Neural progenitor cell (in vitro differentiated cells): Measurements from ENCODE around the gene COL8A2. TPM values are rescaled to one million over a fixed set of nuclear protein-coding genes. Genes with fewer than 3 reads are reported as not detected.

Experiments used
- DNase-seq: peaks from one replicate; pipeline ENCODE4 v3.0.0-alpha.2; 2016; ENCODE audit warnings: low spot score
- H2AFZ ChIP-seq: fragments of 200-600 bp; sonication (generic); replicated peaks from 2 replicates; pipeline ENCODE4 v1.6.1; 2016; ENCODE audit warnings: antibody characterized with exemption
- H3F3A ChIP-seq: fragments of 200-600 bp; sonication (generic); 2 replicates; pipeline ENCODE4 v1.6.1; 2016; ENCODE audit warnings: antibody characterized with exemption, low read depth
- H3K27ac ChIP-seq: fragments of 200-600 bp; sonication (generic); 2 replicates; pipeline ENCODE4 v1.5.1; 2016; ENCODE audit warnings: mild to moderate bottlenecking
- H3K27me3 ChIP-seq: fragments of 200-600 bp; sonication (generic); 2 replicates; pipeline ENCODE4 v1.6.1; 2016; ENCODE audit warnings: mild to moderate bottlenecking, moderate library complexity
- H3K36me3 ChIP-seq: fragments of 200-600 bp; sonication (generic); 2 replicates; pipeline ENCODE4 v1.5.1; 2016
- H3K4me1 ChIP-seq: fragments of 200-600 bp; sonication (generic); 2 replicates; pipeline ENCODE4 v1.6.1; 2016; ENCODE audit warnings: mixed run types
- H3K4me2 ChIP-seq: fragments of 200-600 bp; sonication (generic); 2 replicates; pipeline ENCODE4 v1.6.1; 2016
- H3K4me3 ChIP-seq: fragments of 200-600 bp; sonication (generic); 2 replicates; pipeline ENCODE4 v1.5.1; 2016
- H3K79me2 ChIP-seq: fragments of 200-600 bp; sonication (generic); 2 replicates; pipeline ENCODE4 v1.6.1; 2016; ENCODE audit warnings: low read depth
- H3K9ac ChIP-seq: fragments of 200-600 bp; sonication (generic); 2 replicates; pipeline ENCODE4 v1.6.1; 2016
- H3K9me3 ChIP-seq: fragments of 200-600 bp; sonication (generic); 2 replicates; pipeline ENCODE4 v1.5.1; 2016; ENCODE audit warnings: low read depth
- H4K20me1 ChIP-seq: fragments of 200-600 bp; sonication (generic); 2 replicates; pipeline ENCODE4 v1.6.1; 2016; ENCODE audit warnings: low read depth
- H3K27ac Mint-ChIP-seq: 3 replicates; pipeline ENCODE4 v1.8.0; 2021; ENCODE audit warnings: mixed read lengths
- H3K27me3 Mint-ChIP-seq: 2 replicates; pipeline ENCODE4 v1.8.0; 2022; ENCODE audit warnings: low read depth, mild to moderate bottlenecking, inconsistent platforms, moderate library complexity, mixed read lengths; ENCODE audit not compliant: insufficient read depth
- H3K36me3 Mint-ChIP-seq: 3 replicates; pipeline ENCODE4 v1.8.0; 2021; ENCODE audit warnings: mixed read lengths
- H3K4me1 Mint-ChIP-seq: 3 replicates; pipeline ENCODE4 v1.8.0; 2021; ENCODE audit warnings: mixed read lengths
- H3K4me3 Mint-ChIP-seq: 3 replicates; pipeline ENCODE4 v1.8.0; 2021; ENCODE audit warnings: mild to moderate bottlenecking, moderate library complexity, mixed read lengths
- H3K9me3 Mint-ChIP-seq: 3 replicates; pipeline ENCODE4 v1.8.0; 2020; ENCODE audit warnings: mixed read lengths
- EZH2 ChIP-seq: fragments of 200-600 bp; sonication (generic); IDR thresholded peaks from 2 replicates; pipeline ENCODE4 v1.6.1; 2017; ENCODE audit warnings: antibody characterized with exemption, mild to moderate bottlenecking, moderate library complexity
- EZH2phosphoT487 ChIP-seq: fragments of 200-600 bp; sonication (generic); IDR thresholded peaks from 2 replicates; pipeline ENCODE4 v1.6.1; 2017; ENCODE audit warnings: antibody characterized with exemption
- total RNA-seq: library from RNA; depleted of rRNA; stranded (reverse); fragments of >200 nt; gene quantifications from 2 replicates; pipeline ENCODE4 v1.2.3, GENCODE V29; 2015; ENCODE audit warnings: low replicate concordance
- TF ChIP-seq, protein P1 (sequence below): fragments of 200-600 bp; sonication (generic); IDR thresholded peaks from 2 replicates; pipeline ENCODE4 v1.5.1; 2017; ENCODE audit warnings: antibody characterized with exemption, mild to moderate bottlenecking

Gene COL8A2
- total RNA-seq, 1 donor from 2014 or later = not detected

DNA sequence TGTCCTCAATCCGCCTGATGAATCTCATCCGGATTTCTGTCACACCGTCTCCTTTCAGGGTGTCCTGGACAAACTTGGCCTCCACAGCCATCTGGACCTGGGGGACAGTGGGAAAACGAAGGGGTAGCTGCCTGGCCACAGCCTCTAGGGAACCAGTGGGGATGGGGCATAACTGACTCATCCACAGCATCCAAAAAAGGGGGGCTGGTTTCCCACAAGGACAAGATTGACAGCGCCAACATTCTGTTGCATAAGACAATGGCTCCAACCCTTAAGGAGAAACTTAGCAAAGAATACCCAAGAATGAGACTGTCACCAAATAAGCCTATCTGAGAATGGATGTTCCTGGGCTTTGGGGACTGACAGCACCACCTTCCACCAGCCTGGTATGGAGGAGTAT is 12.2 kb upstream of the COL8A2 start:
- H3K9ac ChIP-seq = no peak overlapping the region
- H3K4me2 ChIP-seq = no peak overlapping the region
- H3K79me2 ChIP-seq = peaks cover 4% of the 10 kb centered on the region
- H3K27ac ChIP-seq = no peak overlapping the region
- Mint-ChIP-seq H3K4me1 (peaks cover 7% of the 10 kb centered on the region), H3K36me3 (peaks cover 8% of the 10 kb centered on the region), H3K27ac (no peak overlapping the region), H3K9me3 (no peaks in the 10 kb centered on the region), H3K27me3 (no peaks in the 10 kb centered on the region), H3K4me3 (no peak overlapping the region)
- H3K36me3 ChIP-seq = no peaks in the 10 kb centered on the region
- H3K4me1 ChIP-seq = no peaks in the 10 kb centered on the region
- H3K4me3 ChIP-seq = no peak overlapping the region
- H4K20me1 ChIP-seq = no peaks in the 10 kb centered on the region
- no peaks in the 10 kb centered on the region for H3K9me3 ChIP-seq
- no peak for TF ChIP-seq EZH2
- TF ChIP-seq, protein P1, sequence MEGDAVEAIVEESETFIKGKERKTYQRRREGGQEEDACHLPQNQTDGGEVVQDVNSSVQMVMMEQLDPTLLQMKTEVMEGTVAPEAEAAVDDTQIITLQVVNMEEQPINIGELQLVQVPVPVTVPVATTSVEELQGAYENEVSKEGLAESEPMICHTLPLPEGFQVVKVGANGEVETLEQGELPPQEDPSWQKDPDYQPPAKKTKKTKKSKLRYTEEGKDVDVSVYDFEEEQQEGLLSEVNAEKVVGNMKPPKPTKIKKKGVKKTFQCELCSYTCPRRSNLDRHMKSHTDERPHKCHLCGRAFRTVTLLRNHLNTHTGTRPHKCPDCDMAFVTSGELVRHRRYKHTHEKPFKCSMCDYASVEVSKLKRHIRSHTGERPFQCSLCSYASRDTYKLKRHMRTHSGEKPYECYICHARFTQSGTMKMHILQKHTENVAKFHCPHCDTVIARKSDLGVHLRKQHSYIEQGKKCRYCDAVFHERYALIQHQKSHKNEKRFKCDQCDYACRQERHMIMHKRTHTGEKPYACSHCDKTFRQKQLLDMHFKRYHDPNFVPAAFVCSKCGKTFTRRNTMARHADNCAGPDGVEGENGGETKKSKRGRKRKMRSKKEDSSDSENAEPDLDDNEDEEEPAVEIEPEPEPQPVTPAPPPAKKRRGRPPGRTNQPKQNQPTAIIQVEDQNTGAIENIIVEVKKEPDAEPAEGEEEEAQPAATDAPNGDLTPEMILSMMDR = no peak
- no peak for TF ChIP-seq EZH2phosphoT487
- H3K27me3 ChIP-seq = no peaks in the 10 kb centered on the region
- H2AFZ ChIP-seq = no peak overlapping the region
- no peak for DNase-seq
- H3F3A ChIP-seq = no peaks in the 10 kb centered on the region

GRCh38 chr1:36136535-36136934 is 11.5 kb upstream of the COL8A2 start:
- no peaks in the 10 kb centered on the region for H3K36me3 ChIP-seq
- H3K27ac Mint-ChIP-seq = no peak overlapping the region
- no peak overlapping the region for H3K4me3 ChIP-seq
- H3K36me3 Mint-ChIP-seq = peaks cover 8% of the 10 kb centered on the region
- TF ChIP-seq, protein P1 = no peak
- TF ChIP-seq EZH2 (no peak), EZH2phosphoT487 (no peak)
- no peak overlapping the region for H3K27ac ChIP-seq
- no peak overlapping the region for H3K4me2 ChIP-seq
- no peak overlapping the region for H2AFZ ChIP-seq
- H3K27me3 ChIP-seq = no peaks in the 10 kb centered on the region
- no peaks in the 10 kb centered on the region for H3K9me3 Mint-ChIP-seq
- H3K4me1 Mint-ChIP-seq = peaks cover 7% of the 10 kb centered on the region
- no peaks in the 10 kb centered on the region for H3K79me2 ChIP-seq
- H4K20me1 ChIP-seq = no peaks in the 10 kb centered on the region
- no peak overlapping the region for H3K4me3 Mint-ChIP-seq
- no peaks in the 10 kb centered on the region for H3K9me3 ChIP-seq
- H3K4me1 ChIP-seq = no peaks in the 10 kb centered on the region
- no peaks in the 10 kb centered on the region for H3F3A ChIP-seq
- no peak overlapping the region for H3K9ac ChIP-seq
- no peak for DNase-seq
- H3K27me3 Mint-ChIP-seq = no peaks in the 10 kb centered on the region

DNA sequence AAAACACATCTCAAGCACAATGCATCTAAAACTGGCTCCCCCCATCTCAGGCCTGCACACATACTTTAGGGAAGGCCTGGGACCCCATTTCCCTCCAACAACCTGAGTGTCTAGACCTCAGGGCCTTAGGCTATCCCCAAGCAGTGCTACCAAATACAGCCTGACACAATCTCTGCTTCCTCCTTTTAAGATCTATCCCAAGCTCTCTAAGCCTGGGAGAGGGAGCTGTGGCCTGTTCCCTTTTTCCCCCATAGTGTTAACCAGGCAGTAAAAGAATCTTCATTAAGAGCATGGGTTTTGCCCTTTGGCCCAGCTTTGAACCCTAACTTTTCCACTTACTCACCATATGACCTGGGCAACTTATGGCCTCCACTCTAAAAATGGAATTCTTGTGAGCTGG is 10.8 kb upstream of the COL8A2 start:
- H2AFZ ChIP-seq = no peak overlapping the region
- H3K9ac ChIP-seq = no peak overlapping the region
- no peak overlapping the region for H3K4me3 ChIP-seq
- no peaks in the 10 kb centered on the region for H3K27me3 ChIP-seq
- H3K4me3 Mint-ChIP-seq = no peak overlapping the region
- H3K4me1 ChIP-seq = no peaks in the 10 kb centered on the region
- no peaks in the 10 kb centered on the region for H3K36me3 ChIP-seq
- H3K9me3 Mint-ChIP-seq = no peaks in the 10 kb centered on the region
- H3K27ac ChIP-seq = no peak overlapping the region
- no peaks in the 10 kb centered on the region for H3K27me3 Mint-ChIP-seq
- peaks cover 4% of the 10 kb centered on the region for H3K36me3 Mint-ChIP-seq
- H3K4me2 ChIP-seq = no peak overlapping the region
- TF ChIP-seq EZH2 (no peak), EZH2phosphoT487 (no peak)
- TF ChIP-seq, protein P1 = no peak
- H3F3A ChIP-seq = no peaks in the 10 kb centered on the region
- no peak for DNase-seq
- H3K27ac Mint-ChIP-seq = peak overlapping the region; percentile 32
- H3K4me1 Mint-ChIP-seq = peaks cover 7% of the 10 kb centered on the region
- no peaks in the 10 kb centered on the region for H3K79me2 ChIP-seq
- H3K9me3 ChIP-seq = no peaks in the 10 kb centered on the region
- H4K20me1 ChIP-seq = no peaks in the 10 kb centered on the region

GRCh38 chr1:36135330-36135667 is 10.3 kb upstream of the COL8A2 start:
- Histone ChIP-seq H3K27me3 (no peaks in the 10 kb centered on the region), H3K4me2 (no peak overlapping the region), H4K20me1 (no peaks in the 10 kb centered on the region), H3K36me3 (no peaks in the 10 kb centered on the region), H2AFZ (no peak overlapping the region), H3K79me2 (no peaks in the 10 kb centered on the region), H3K9me3 (no peaks in the 10 kb centered on the region), H3K9ac (no peak overlapping the region), H3K27ac (no peak overlapping the region), H3F3A (no peaks in the 10 kb centered on the region), H3K4me3 (no peak overlapping the region), H3K4me1 (no peaks in the 10 kb centered on the region)
- H3K4me1 Mint-ChIP-seq = peaks cover 7% of the 10 kb centered on the region
- no peaks in the 10 kb centered on the region for H3K27me3 Mint-ChIP-seq
- no peak overlapping the region for H3K4me3 Mint-ChIP-seq
- peaks cover 4% of the 10 kb centered on the region for H3K36me3 Mint-ChIP-seq
- no peak for DNase-seq
- TF ChIP-seq, protein P1 = no peak
- TF ChIP-seq EZH2 = no peak
- TF ChIP-seq EZH2phosphoT487 = no peak
- no peaks in the 10 kb centered on the region for H3K9me3 Mint-ChIP-seq
- no peak overlapping the region for H3K27ac Mint-ChIP-seq
